Activated CD4-positive, alpha-beta T cell treated with anti-CD3 and anti-CD28 coated beads, Interleukin-2, amount 50 U/mL, for 16 hours (primary cell): ENCODE measurements around the gene PRG3.
"Not testable (repeated sequence)": the region's sequence is repeated elsewhere in the genome, so short reads cannot be mapped to it uniquely, and the experiment has no call there.

Source experiments
- DNase-seq: peaks from one replicate; pipeline ENCODE4 v3.0.0-alpha.2; 2020

Gene PRG3

DNA sequence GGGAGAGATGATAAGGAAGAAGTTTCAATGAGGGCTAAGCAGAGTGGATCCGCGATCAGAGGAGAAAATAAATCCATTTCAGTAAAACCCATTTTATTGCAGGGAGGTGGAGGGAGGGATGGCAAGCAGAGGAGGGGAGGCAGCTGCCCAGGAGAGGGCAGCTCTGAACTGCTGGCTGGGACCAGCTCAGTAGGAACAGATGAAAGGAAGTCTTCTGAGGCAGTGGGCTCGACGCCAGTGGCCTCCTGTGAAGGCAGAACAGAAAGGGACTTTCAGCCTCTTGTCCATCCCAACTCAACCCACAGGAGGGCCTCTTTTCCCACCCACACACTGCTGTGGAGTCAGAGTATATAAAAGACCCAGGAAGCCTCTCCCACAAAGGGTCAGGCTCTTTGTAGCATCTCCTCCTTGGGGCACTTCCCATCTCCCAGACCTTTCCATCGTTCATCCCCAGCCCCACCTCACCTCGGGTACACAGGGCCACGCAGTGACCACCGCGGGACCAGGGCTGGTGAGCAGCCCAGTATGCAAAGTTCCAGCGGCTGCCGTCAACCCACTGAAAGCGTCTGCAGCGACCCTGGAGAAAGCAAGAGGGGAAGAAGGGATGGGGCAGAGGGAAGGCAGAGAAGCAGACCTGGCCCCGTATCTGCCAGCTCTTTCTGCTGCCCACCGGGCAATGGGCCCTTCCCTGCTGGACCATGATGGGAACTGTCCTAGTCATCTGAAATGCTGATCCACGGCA, 6.5 kb upstream of the PRG3 start:
- DNase-seq: no peak

GRCh38 chr11:57386178-57386940, 5.4 kb upstream of the PRG3 start:
- no peak for DNase-seq

GRCh38 chr11:57379732-57380131, 1.2 kb downstream of the PRG3 start:
- no peak for DNase-seq

GRCh38 chr11:57378186-57378585, 2.8 kb downstream of the PRG3 start:
- DNase-seq: no peak

- no peak for DNase-seq
Observed at GRCh38 chr11:57377107-57377506, 3.8 kb downstream of the PRG3 start.

DNA sequence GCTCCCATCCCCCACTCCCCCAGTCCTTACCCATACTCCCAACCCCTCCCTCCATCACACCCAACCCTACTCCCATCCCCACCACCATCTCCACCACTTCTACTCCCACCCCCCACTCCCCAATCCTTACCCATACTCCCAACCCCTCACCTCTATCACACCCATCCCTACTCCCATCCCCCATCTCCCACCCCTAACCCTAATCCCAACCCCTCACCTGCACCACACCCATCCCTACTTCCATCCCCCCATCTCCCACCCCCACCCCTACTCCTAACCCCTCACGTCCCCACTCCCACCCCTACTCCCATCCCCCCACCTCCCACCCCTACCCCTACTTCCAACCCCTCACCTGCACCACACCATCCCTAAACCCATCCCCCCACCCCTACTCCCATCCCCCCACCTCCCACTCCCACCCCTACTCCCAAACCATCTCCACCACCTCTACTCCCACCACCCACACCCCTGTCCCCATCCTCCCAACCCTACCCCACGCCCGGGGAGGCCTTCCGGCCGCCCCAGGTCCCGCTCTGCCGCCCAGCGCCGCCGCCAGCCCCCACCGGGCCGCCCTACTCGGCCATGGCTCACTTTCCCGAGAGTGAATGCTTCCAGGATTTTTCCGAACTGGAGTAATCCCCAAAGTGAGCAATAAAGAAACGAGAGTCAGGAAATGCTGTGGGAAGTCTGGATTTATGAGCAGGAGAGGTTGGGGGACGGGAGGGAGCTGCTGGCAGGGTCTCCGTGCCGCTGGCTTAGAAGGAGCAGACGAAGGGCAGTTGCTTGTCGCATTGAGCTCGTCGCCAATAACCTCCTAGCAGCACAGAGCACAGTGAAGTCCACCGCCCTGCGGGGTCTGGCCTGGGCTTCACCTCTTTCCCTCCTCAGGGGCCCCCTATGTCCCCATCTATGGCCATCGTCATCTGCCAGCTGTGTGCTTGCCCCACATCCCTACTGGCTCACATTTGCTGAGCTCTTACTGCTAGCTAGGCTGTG, 4.6 kb downstream of the PRG3 start:
- no peak for DNase-seq

- DNase-seq: no peak
Observed at GRCh38 chr11:57375490-57375889, 5.5 kb downstream of the PRG3 start.

- DNase-seq: no peak
Observed at GRCh38 chr11:57374966-57375365, 6.0 kb downstream of the PRG3 start.

GRCh38 chr11:57373146-57373545, 7.8 kb downstream of the PRG3 start:
- DNase-seq: no peak

- DNase-seq: no peak
Observed at GRCh38 chr11:57370941-57371340, 10.0 kb downstream of the PRG3 start.

- DNase-seq: no peak
Observed at GRCh38 chr11:57370251-57370650, 10.7 kb downstream of the PRG3 start.

- no peak for DNase-seq
Observed at GRCh38 chr11:57368845-57369232, 12.1 kb downstream of the PRG3 start.

DNA sequence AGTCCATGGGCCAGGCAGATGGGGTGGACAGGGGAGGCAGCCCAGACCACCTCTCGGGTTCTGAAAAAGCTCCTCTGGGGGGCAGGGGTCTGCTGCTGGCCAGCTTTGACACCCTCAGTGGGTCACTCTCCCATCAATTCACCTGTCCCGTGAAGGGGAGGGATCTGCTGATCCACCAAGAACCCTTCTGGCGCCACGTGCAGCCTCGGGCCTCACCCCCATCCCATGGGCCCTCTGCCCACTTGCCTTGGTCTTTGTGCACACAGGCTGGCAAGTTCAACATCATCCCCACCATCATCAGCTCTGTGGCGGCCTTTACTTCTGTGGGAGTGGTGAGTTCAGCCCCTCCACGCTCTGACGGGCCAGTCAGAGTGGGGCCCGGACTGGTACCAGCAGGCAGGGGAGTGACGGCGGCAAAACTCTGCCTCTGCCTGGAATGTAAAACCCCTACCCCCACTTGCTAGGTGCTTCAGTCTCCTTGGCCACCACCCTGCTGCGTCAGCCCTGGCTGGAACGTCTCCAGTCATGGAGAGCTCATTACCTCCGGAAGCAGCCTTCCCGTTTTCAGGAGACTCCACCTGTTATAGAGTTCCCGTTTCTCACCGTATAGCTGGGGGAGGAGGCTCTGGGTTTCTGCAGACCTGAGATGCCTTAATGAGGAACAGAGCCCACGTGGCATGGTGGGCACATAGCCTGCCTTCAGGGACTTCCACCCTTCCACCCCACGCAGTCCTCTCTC, 12.7 kb downstream of the PRG3 start:
- no peak for DNase-seq

GRCh38 chr11:57364851-57365660, 15.9 kb downstream of the PRG3 start:
- no peak for DNase-seq

DNA sequence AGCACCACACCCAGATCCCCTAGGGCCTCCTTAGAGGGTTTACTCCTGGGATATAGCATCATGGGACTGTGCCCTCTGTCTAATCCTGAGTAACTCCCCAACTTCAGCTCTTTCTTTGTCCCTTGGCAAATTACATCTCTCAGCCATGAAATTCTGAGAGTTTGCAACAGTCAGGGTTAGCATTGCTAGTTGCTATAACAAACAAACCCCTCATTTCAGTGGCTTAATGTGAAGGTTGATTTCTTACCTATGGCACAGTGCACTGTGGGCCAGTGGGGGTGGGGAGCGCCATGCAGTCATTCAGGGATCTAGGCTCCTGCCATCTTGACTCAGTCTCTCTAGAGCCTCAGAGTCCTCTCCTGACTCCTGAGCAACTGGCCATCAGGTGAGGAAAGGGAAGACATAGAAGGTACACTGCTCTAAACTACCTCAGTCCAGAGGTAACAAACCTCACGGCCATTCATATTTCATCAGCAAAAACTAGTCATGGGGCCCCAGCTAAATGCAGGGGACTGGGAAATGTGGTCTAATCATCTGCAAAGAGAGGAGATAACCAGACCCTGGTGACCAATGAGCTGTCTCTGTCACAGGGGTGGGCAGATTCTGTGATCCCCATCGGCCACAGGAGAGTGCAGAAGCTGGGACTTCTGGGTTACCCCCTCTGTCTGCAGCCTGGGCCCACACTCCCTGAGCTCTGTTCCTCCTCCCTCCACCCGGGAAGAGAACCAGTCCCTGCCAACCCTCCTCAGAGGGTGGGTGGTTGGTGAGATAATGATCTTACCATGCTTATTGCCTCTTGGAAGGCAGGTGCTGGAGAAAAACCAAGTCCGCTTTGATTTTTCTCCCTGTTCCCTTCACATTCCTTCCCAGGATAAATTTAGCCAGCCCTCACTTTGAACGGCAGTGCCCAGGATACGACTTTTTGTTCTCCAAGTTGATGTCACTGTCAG, 17.5 kb downstream of the PRG3 start:
- no peak for DNase-seq

- no peak for DNase-seq
Observed at GRCh38 chr11:57361926-57362325, 19.0 kb downstream of the PRG3 start.

- not testable (repeated sequence) for DNase-seq
Observed at GRCh38 chr11:57361420-57361819, 19.5 kb downstream of the PRG3 start.

DNA sequence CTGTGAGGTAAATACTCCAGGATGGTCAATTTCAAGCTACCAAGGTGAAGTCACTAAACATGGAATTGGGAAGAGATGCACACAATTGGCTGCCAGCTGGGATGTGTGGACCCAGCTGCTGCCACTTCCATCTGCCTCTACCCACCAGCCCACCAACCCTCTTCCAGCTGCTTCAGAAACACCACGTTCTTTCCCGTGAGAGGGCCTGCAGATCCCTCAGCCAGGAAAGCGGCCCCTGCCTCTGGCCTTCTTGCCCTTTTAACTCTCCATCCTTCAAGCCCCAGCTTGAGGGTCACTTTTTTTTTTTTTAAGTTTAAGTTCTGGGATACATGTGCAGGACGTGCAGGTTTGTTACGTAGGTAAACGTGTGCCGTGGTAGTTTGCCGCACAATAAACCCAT, 20.0 kb downstream of the PRG3 start:
- DNase-seq: no peak

GRCh38 chr11:57359896-57360690, 20.9 kb downstream of the PRG3 start:
- DNase-seq: no peak

- no peak for DNase-seq
Observed at GRCh38 chr11:57359396-57359795, 21.6 kb downstream of the PRG3 start.
